NCI-H2029 (cell line): ENCODE measurements around the gene FLNB.
"Not testable (repeated sequence)": the region's sequence is repeated elsewhere in the genome, so short reads cannot be mapped to it uniquely, and the experiment has no call there.

Experiments used
- DNase-seq: peaks from one replicate; lab custom pipeline; 2025; lab: John Stamatoyannopoulos, UW

The FLNB gene

DNA sequence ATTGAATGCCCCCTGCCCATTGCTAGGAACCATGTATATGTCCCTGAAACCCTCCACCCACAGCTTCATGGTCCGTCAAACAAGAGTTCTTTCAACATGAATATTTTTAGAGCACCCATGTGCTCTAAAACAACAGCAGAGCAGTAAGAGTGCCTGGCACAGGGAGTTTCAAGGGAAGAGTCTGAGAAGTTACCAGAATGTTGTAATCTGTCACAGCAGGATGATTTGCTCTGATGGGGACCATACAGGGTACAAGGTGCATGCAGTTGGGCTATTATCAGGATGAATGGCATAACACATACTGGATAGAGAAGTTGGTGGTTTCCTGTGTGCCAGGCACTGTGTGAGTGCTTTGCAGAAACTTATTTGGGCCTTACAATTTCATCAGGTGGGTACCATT, 27.8 kb upstream of the FLNB start:
- DNase-seq: no peak

DNA sequence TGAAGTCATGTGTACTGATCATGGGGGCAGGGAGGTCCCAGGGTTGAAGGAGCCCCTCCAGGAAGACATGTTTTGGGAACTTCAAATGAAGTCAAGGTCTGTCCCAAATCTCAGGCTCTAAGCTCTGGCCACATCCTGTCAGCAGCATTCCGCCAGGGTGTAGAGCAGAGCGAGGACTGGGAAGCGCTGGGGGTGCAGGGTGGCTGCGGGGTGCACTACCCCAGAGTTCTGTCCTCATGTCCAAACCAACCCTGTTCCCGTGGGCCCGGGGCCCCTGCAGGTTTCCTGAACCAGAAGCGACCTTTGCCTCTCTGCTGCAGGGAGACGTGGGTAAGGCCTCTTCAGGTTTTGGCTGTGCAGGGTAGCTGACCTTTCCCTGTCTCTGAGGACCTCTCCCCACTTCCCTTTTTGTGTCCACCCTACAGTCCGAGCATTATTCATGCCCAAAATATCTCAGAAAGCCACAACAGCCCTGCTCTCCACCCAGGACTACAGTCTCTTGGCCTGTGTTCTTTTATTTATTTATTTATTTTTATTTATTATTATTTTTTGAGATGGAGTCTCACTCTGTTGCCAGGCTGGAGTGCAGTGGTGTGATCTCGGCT, 26.6 kb upstream of the FLNB start:
- DNase-seq: no peak

DNA sequence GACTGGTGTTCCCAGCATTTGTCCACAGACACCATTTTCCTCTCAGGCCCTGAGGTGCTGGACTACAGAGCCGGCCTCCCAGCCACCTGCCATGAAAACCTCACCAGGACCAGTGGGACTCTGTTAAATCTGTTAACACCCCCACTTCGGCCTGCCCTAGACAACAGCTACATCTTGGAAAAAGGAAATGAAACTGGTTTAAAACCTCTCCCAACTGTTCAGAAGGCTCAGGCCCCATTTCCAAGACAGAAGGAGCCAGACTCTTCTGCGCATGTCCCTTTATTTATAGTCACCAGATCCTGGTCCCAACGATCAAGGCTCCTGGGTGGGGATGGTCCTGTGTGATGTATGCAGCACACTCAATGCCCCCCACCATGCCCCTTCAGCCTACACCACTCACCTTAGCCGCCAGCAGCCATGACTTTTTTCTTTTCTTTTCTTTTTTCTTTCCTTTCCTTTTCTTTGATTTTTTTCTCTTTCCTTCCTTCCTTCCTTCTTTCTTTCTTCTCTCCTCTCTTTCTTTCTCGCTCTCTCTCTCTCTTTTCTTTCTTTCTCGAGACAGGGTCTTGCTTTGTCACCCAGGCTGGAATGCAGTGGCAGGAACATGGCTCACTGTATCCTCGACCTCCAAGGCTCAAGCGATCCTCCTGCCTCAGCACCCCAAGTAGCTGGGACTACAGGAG, 25.5 kb upstream of the FLNB start:
- DNase-seq: no peak

DNA sequence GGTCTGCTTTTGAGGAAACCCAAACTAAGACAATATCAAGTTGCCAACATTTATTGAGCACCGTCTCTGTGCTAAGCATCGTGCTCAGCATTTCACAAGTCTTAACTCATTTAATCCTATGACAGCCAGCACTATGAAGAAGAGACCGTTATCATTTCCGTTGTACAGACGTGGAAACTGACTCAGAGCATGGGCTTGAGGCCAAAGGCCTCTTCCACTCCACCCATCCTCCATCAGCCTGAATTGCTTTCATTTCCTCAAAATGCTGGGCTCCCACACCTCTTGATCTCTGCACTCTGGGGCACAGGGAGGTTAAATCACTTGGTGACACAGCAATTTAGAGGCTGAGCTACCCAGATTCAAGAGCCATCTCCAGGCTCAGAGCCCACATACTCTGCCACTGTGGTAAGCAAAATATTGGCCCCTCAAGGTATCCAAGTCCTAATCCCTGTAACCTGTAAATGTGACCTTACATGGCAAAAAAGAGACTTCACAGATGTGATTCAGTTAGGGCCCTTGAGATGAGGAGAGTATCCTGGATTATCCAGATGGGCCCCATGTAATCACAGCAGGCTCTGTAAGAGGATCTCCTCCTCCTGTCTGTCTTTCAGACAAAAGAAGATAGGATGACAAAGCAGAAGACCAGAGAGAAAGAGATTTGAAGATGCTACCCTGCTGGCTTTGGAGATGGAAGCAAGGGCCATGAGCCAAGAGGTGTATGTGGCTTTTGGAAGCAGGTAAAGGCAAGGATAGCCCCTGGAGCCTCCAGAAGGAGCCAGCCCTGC, 24.3 kb upstream of the FLNB start:
- DNase-seq: no peak

DNA sequence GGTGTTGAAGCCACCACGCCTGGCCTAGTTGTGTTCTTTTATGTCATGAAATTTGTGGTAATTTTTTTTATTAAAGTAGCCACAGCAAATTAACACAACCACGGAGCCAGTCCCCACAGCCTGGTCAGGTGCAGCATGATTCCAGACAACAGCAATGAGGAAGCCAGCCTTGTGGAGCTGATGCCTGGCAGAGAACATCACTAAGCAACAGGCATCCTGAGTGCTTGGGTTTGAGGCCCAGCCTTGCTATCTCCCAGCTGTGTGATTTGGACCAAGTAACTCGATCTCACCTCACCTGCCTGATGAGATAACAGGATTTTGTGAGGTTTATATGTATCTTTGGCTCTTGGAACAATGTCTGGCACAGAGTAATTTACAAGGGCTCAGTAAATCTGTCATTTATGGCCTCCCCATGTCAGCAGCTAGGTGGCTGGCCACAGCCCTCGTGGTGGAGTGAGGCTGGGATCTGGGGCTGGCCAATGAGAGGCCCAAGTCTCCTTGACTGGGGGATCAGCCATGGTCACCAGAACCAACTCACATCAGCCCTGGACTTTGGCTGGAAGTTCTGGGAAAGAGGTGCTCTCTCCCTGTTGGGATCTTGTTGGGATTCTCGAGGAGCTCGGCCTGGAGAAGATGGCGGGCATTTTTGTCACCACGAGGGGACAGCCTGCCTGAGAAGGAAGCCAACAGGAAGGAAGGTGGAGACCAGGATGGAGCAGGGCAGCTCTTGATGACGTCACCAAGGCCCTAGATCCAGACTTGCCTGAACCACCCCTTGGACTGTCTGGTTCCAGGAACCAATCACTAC, 22.8 kb upstream of the FLNB start:
- no peak for DNase-seq

DNA sequence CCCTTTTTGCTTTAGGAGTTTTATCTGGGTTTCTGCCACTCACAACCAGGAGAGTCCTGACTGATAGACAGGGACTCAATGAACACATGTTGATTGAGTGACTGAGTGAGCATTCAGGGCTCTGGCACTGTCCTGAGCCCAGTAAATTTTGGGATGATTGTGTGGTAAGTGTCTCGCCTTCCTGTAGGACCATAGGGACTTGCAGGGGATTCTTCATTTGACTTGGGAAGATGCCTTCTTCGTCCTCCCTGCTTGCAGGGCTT, 22.3 kb upstream of the FLNB start:
- no peak for DNase-seq

DNA sequence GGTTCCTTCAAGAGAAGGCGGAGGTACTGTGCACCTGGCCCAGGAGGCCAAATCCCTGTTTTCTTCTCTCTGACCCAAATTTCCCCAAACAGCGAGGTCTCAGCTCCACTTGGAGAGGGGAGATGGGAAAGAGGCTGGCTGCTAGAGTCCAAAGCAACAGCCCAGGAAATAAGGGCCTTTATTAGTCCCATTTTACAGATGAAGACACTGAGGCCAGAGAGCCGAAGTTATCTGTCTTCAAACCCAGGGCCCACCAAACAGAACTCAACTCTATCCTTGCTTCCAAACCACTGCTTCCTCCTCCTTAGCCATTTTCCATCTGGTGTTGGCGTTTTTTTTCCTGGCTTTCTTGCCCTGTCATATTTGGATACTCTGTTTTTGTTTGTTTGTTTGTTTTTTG, 22.0 kb upstream of the FLNB start:
- no peak for DNase-seq

DNA sequence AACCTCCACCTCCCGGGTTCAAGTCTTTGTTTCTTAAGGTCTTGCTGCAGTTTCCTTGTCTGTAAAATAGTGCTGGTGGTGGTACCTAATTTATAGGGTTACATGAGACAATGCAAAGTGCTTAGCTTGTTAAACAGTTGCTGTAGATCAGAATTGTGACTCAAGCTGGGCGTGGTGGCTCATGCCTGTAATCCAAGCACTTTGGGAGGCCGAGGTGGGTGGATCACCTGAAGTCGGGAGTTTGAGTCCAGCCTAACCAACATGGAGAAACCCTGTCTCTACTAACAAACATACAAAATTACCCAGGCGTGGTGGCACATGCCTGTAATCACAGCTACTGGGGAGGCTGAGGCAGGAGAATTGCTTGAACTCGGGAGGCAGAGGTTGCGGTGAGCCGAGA, 19.0 kb upstream of the FLNB start:
- not testable (repeated sequence) for DNase-seq

DNA sequence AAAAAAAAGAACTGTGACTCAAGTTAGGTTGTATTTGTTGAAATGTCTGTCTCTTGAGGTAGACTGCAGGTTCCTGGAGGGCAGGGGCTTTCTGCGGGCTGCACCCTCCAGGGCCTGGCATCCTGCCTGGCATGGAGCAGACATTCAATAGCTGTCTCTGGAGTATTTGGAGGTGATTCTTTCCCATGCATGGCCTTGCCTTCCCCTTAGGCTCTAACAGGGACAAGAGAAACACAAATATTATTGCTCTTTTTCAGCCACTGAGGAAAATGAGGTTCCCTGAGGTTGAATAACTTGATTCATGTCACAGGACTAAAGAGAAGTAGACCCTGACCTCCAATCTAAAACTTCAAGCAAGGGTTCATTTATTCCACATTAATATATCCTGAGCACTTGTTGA, 18.6 kb upstream of the FLNB start:
- DNase-seq: no peak

DNA sequence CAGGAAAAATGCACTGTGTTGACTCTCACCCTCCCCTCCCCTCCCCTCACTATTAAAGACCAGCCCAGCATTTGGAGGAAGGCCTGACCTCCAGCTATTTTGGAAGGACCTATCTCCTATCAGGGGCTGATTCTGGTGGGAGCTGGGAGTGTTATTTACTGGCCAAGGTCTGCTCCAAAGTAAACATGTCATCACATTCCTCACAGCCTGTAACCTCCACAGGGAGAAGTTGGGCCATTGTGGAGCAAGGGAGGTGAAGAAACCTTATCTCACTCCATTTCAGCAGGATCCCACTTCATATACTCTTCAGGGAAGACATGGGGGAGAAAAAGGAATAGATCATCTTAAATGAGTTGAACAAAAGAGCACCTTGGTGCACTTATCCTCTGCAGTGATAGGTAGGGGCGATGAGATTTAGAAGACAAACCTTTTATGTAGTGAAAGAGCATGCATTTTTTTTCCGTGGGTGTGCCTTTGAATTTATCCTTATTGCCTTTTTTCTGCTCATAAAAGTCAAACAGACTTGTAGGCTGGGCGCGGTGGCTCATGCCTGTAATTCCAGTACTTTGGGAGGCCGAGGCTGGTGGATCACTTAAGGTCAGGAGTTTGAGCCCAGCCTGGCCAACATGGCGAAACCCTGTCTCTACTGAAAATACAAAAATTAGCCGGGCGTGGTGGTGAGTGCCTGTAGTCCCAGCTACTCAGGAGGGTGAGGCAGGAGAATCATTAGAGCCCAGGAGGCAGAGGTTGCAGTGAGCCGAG, 15.6 kb upstream of the FLNB start:
- DNase-seq: no peak

DNA sequence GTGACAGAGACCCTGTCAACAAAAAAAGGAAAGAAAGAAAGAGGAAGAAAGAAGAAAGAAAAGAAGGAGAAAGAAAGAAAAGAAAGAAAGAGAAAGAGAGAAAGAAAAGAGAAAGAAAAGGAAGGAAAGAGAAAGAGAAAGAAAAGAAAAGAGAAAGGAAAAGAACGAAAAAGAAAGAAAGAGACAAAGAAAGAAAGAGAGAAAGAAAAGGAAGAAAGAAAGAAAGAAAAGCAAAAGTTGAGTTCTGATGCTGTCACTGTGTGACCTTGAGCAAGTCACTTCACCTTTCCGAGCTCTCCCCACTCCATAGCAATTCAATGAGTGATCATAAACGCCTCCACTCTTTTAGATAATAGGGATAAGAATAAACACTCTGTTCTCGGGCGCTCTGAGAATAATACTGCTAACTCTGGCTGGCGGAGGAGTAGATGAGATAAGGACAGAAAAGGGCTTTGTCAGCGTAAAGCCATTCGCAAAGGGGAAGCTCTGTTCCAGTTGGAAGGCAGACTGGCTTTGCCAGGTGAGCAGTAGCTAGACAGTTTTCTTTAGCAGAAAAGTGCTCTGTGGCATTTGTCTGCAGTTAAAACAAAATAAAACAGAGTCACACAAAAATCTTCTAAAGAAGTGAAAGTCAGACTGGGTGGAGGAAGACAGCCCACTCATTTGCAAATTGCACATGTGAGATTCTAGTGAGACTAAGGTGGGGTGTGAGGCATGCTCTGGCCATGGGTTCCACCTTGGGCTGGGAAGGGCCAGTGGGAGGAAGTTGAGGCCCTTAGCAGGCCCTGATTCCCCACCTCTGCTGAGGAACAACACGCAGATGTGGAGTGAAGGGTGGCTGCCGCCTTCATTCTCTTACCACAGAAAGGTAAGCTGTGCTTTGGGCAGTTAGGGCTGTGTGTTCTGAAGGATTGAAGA, 9.6 kb upstream of the FLNB start:
- no peak for DNase-seq

DNA sequence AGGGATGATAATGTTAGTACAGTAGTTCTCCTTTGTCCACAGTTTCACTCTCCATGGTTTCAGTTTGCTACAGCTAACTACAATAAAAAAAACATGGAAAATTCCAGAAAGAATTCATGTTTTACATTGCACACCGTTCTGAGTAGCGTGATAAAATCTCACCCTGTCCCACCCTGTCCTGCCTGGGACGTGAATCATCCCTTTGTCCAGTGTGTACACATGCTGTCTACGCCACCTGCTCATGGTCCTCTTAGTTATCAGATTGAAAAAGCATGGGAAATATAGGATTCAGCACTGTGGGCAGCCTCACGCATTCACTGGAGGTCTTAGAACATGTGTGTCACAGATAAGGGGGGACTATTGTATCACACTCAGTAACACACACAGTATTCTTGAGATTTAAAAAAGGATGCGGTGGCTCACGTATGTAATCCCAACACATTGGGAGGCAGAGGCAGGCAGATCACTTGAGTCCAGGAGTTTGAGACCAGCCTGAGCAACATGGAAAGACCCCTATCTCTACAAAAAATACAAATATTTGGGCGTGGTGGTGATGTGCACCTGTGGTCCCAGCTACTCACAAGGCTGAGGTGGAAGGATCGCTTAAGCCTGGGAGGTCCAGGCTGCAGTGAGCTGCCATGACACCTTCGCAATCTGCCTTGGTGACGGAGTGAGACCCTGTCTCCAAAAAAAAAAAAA, 8.7 kb upstream of the FLNB start:
- no peak for DNase-seq

DNA sequence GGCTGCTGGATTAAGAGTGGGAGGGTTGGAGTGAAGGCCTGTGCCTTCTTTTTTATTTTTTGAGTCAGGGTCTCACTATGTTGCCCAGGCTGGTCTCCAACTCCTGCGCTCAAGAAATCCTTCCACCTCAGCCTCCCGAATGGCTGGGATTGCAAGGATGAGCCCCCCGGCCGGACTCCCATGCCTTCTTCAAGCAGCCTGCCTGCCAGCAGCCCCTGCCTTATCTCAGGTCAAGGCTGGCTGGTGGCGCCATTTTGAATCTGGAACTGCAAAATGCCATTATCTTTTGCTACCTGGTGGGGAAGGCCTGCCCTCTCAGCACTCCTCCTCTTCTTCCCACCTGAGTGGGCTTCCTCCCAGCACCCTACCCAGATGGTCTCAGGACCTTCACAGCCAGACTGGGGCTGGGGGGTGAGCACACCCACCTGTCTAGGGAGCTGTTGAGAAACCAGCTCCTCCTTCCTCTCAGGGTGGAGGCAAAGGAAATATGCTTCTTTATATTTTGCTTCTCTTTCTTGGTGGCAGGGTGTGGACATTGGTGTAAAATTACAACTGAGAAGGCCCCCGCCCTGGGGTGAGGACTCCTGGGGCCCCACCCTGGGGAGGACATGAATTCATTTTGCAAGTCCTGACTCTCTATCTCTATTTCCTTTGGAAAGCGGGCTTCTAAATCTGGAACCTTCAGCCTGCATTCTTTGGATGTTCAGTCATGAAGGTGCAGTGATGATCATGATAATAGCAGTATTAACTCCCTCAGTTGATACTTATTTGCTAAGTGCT, 7.7 kb upstream of the FLNB start:
- DNase-seq: no peak

DNA sequence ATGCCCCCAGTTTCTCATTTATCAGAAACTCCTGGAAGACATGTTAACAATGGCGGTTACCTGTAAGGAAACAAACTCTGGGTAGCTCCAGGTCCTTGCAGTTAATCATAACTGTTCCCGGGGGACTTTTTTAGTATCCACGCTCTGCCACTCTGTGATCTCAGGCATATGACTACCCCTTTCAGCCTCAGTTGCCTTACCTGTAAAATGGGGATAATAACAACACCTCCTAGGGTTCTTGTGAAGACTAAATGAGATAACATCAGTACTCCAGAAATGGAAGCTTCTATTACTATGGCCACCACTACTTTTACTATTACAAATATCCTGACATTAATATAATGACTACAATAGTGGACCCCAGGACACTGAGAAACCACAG, 7.1 kb upstream of the FLNB start:
- DNase-seq: no peak

DNA sequence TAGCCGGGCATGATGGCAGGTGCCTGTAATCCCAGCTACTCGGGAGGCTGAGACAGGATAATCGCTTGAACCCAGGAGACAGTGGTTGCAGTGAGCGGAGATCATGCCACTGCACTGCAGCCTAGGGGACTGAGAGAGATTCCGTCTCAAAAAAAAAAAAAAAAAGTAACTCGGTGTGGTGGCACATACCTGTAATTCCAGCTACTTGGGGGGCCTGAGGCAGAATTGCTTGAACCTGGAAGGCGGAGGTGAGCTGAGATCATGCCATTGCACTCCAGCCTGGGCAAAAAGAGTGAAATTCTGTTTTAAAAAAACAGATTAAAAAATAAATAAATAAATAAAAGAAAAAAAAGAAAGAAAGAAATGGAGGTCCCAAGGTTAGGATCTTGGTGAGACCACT, 6.2 kb upstream of the FLNB start:
- no peak for DNase-seq

DNA sequence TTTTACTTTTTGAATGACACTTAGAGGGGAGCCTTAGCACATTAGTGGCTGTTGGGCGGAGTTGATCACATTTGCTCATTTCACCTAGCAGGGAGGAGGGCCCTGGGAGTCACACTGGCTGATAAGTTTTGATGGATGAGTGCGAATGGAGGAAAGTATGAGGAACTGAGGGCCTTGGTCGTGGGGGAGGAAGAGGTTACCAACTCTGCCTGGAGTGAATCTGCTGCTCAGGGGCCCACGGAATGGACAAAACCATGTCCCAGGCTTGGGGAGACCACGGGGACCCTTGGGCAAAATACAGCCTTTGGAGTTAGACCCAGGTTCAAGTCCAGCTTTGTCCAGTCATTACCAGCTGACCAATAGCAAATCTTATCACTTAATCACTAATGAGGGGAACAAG, 5.1 kb upstream of the FLNB start:
- DNase-seq: no peak

DNA sequence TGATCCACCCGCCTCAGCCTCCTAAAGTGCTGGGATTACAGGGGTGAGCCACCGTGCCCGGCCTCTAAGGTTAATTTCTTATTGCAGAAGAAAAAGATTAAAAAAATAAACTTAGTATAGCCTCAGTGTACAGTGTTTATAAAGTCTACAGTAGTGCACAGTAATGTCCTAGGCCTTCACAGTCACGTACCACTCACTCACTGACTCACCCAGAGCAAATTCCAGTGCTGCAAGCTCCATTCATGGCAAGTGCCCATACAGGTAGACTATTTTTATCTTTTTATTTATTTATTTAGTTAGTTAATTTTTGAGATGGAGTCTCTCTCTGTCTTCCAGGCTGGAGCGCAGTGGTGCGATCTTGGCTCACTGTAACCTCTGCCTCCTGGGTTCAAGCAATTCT, 3.2 kb upstream of the FLNB start:
- DNase-seq: no peak

DNA sequence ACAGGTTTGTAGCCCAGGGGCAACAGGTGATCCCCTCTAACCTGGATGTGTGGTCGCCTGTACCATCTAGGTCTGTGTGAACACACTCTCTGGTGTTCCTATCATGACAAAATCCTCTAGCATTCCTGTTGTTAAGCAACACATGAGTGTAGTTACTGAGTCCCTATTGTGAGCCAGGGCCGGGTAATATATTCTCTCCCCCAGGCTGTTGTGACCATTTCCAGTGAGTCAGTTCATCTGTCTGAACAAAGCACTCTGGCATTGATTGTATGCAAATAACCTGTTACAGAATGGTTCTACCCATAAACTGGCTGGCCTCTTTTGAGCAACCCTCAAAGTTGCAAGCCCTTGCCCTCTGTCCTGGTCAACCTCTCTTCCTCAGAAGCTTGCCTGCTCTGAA, 2.6 kb upstream of the FLNB start:
- DNase-seq: no peak

DNA sequence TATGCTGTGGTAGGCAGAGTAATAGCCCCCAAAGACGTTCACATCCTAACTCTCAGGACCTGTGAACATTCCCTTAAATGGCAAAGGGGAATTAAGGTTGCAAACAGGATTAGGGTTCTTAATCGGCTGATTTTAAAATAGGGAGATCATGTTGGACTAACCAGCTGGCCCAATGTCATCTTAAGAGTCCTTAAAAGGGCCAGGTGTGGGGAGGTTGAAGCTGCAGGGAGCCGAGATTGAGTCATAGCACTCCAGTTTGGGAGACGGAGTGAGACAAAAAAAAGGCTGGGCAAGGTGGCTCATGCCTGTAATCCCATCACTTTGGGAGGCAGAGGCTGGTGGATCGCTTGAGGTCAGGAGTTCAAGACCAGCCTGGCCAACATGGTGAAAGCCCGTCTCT, 1.6 kb upstream of the FLNB start:
- no peak for DNase-seq
